ENCODE data around the gene ACTR10.
"Not testable (repeated sequence)": the region's sequence is repeated elsewhere in the genome, so short reads cannot be mapped to it uniquely, and the experiment has no call there.

Gene ACTR10

GRCh38 chr14:58244556-58245387 is 44.8 kb downstream of the ACTR10 start, which contains the start of gene PSMA3:
PSMA3 (plus strand) TSS chr14:58244843; CDS start chr14:58244921, 78 bp downstream.
- Histone ChIP-seq H3K27me3 (no peaks in the 10 kb centered on the region), H3K9me3 (no peaks in the 10 kb centered on the region), H3K4me1 (ENCODE audit: control insufficient read depth in 1 of 2, insufficient read depth in 1 of 2, low read depth in 1 of 2, low read length in 1 of 2) (peaks cover 32 to 33% of the 10 kb centered on the region in 2 experiments), H3K4me3 (ENCODE audit: low read depth in 1 of 2, low read length in 1 of 2) (peak within 1 kb of the TSS; percentile 82 to 85), H3K27ac (peak within 1 kb of the TSS; percentile 93), H3K36me3 (peaks cover 9% of the 10 kb centered on the region)
- TF ChIP-seq CTCF (IDR thresholded peaks at IDR 0.05), result peak; percentile 53

- no peaks in the 10 kb centered on the region for H3K27me3 ChIP-seq
- H3K36me3 ChIP-seq, result peaks cover 10% of the 10 kb centered on the region
These were observed 45.6 kb downstream of the ACTR10 start for GRCh38 chr14:58245562-58245961.

GRCh38 chr14:58249611-58250010 is 49.7 kb downstream of the ACTR10 start:
- peaks cover 10 to 11% of the 10 kb centered on the region in 2 experiments for H3K4me1 ChIP-seq (ENCODE audit: control insufficient read depth in 1 of 2, insufficient read depth in 1 of 2, low read depth in 1 of 2, low read length in 1 of 2)
- H3K4me3 ChIP-seq (ENCODE audit: low read depth in 1 of 2, low read length in 1 of 2), result no peak overlapping the region
- H3K36me3 ChIP-seq, result peaks cover 35% of the 10 kb centered on the region
- TF ChIP-seq CTCF (IDR thresholded peaks at IDR 0.05), result no peak
- no peak overlapping the region for H3K27ac ChIP-seq
- H3K27me3 ChIP-seq, result no peaks in the 10 kb centered on the region
- H3K9me3 ChIP-seq, result no peaks in the 10 kb centered on the region

More at GRCh38 chr14:58245562-58245961, 45.6 kb downstream of the ACTR10 start:
- no peaks in the 10 kb centered on the region for H3K9me3 ChIP-seq
- peaks cover 25 to 26% of the 10 kb centered on the region in 2 experiments for H3K4me1 ChIP-seq (ENCODE audit: control insufficient read depth in 1 of 2, insufficient read depth in 1 of 2, low read depth in 1 of 2, low read length in 1 of 2)
- peak overlapping the region; percentile 82 to 85 for H3K4me3 ChIP-seq (ENCODE audit: low read depth in 1 of 2, low read length in 1 of 2)
- no peak for TF ChIP-seq CTCF (IDR thresholded peaks at IDR 0.05)
- peak overlapping the region; percentile 93 for H3K27ac ChIP-seq

DNA sequence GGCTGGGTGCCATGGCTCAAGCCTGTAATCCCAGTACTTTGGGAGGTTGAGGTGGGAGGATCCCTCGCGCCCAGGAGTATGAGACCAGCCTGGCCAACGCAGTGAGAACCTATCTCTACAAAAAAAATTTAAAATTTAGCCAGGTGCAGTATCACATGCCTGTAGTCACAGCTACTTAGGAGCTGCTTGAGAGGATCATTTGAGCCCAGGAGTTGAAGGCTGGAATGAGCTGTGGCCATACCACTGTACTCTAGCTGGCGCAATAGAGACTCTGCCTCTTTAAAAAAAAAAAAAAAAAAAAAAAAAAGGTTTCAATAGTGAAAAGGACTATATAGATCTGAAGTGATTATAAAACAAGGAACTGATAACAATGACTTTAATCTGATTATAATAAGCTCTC is 58.2 kb downstream of the ACTR10 start:
- Histone ChIP-seq H3K36me3 (peaks cover 61% of the 10 kb centered on the region), H3K27ac (no peak overlapping the region)

GRCh38 chr14:58262005-58262404 is 62.1 kb downstream of the ACTR10 start:
- not testable (repeated sequence) for H3K27ac ChIP-seq; H3K4me3 ChIP-seq (ENCODE audit: low read depth in 1 of 2, low read length in 1 of 2); H3K9me3 ChIP-seq; H3K4me1 ChIP-seq (ENCODE audit: control insufficient read depth in 1 of 2, insufficient read depth in 1 of 2, low read depth in 1 of 2, low read length in 1 of 2); H3K27me3 ChIP-seq
- peaks cover 73% of the 10 kb centered on the region for H3K36me3 ChIP-seq

More for the DNA sequence above, 58.2 kb downstream of the ACTR10 start:
- no peak for TF ChIP-seq CTCF (IDR thresholded peaks at IDR 0.05)
- no peaks in the 10 kb centered on the region for H3K9me3 ChIP-seq
- no peaks in the 10 kb centered on the region for H3K4me1 ChIP-seq (ENCODE audit: control insufficient read depth in 1 of 2, insufficient read depth in 1 of 2, low read depth in 1 of 2, low read length in 1 of 2)
- no peak overlapping the region for H3K4me3 ChIP-seq (ENCODE audit: low read depth in 1 of 2, low read length in 1 of 2)
- H3K27me3 ChIP-seq, result no peaks in the 10 kb centered on the region

- Histone ChIP-seq H3K4me1 (ENCODE audit: control insufficient read depth in 1 of 2, insufficient read depth in 1 of 2, low read depth in 1 of 2, low read length in 1 of 2) (no peaks in the 10 kb centered on the region), H3K27ac (peak overlapping the region; percentile 19), H3K9me3 (no peaks in the 10 kb centered on the region), H3K27me3 (no peaks in the 10 kb centered on the region), H3K36me3 (peaks cover 80% of the 10 kb centered on the region), H3K4me3 (ENCODE audit: low read depth in 1 of 2, low read length in 1 of 2) (no peak overlapping the region)
- TF ChIP-seq CTCF (IDR thresholded peaks at IDR 0.05), result no peak
These were observed 65.5 kb downstream of the ACTR10 start for GRCh38 chr14:58265401-58265800.
